ENCODE results near the gene C3orf52.

The C3orf52 gene

GRCh38 chr3:112126511-112126911 lies 40.3 kb downstream of the C3orf52 start:
- no peak for DNase-seq (ENCODE audit: low read depth)
- no peak overlapping the region for H3K4me3 ChIP-seq (ENCODE audit: low read length)
- no peak for TF ChIP-seq CTCF (conservative IDR thresholded peaks at IDR 0.05; ENCODE audit: low read depth, low read length)

- DNase-seq (ENCODE audit: low read depth): no peak
- TF ChIP-seq CTCF (conservative IDR thresholded peaks at IDR 0.05; ENCODE audit: low read depth, low read length): no peak
- no peak overlapping the region for H3K4me3 ChIP-seq (ENCODE audit: low read length)
Observed at GRCh38 chr3:112127522-112128494, 41.6 kb downstream of the C3orf52 start.

GRCh38 chr3:112128843-112129727 lies 42.9 kb downstream of the C3orf52 start:
- H3K4me3 ChIP-seq (ENCODE audit: low read length): no peak overlapping the region
- TF ChIP-seq CTCF (conservative IDR thresholded peaks at IDR 0.05; ENCODE audit: low read depth, low read length): no peak
- no peak for DNase-seq (ENCODE audit: low read depth)

GRCh38 chr3:112129925-112130637 lies 43.9 kb downstream of the C3orf52 start:
- H3K4me3 ChIP-seq (ENCODE audit: low read length): no peak overlapping the region
- DNase-seq (ENCODE audit: low read depth): no peak
- TF ChIP-seq CTCF (conservative IDR thresholded peaks at IDR 0.05; ENCODE audit: low read depth, low read length): no peak

GRCh38 chr3:112130638-112130993 lies 44.4 kb downstream of the C3orf52 start:
- no peak overlapping the region for H3K4me3 ChIP-seq (ENCODE audit: low read length)
- no peak for TF ChIP-seq CTCF (conservative IDR thresholded peaks at IDR 0.05; ENCODE audit: low read depth, low read length)
- DNase-seq (ENCODE audit: low read depth): no peak

- TF ChIP-seq CTCF (conservative IDR thresholded peaks at IDR 0.05; ENCODE audit: low read depth, low read length): no peak
- no peak overlapping the region for H3K4me3 ChIP-seq (ENCODE audit: low read length)
- DNase-seq (ENCODE audit: low read depth): no peak
Observed at GRCh38 chr3:112131111-112131510, 44.9 kb downstream of the C3orf52 start.
